GM10266 (cell line): ENCODE results near the gene NECTIN2.

ENCODE experiments used
- DNase-seq: peaks from one replicate; pipeline ENCODE4 v3.0.0; 2012; ENCODE audit errors: extremely low spot score
- CTCF ChIP-seq: IDR thresholded peaks from 2 replicates; pipeline ENCODE4 v1.5.1; 2012; ENCODE audit warnings: mild to moderate bottlenecking, low read depth; ENCODE audit not compliant: control insufficient read depth, insufficient read depth; ENCODE audit errors: missing control alignments

Gene NECTIN2

GRCh38 chr19:44818466-44819031, 27.5 kb upstream of the NECTIN2 start:
- no peak for TF ChIP-seq CTCF
- DNase-seq, result no peak

GRCh38 chr19:44819246-44819832, 26.8 kb upstream of the NECTIN2 start:
- no peak for DNase-seq
- TF ChIP-seq CTCF, result no peak

- DNase-seq, result no peak
- TF ChIP-seq CTCF, result no peak
Measured at GRCh38 chr19:44820648-44821609, 25.2 kb upstream of the NECTIN2 start.

GRCh38 chr19:44822177-44822576, 23.9 kb upstream of the NECTIN2 start:
- no peak for DNase-seq
- no peak for TF ChIP-seq CTCF

- no peak for TF ChIP-seq CTCF
Measured at GRCh38 chr19:44822670-44823372, 23.3 kb upstream of the NECTIN2 start.

GRCh38 chr19:44823373-44823698, 22.8 kb upstream of the NECTIN2 start:
- TF ChIP-seq CTCF, result no peak
- DNase-seq, result no peak

More at GRCh38 chr19:44822670-44823372, 23.3 kb upstream of the NECTIN2 start:
- DNase-seq, result peak; percentile 5
